HepG2 (cell line): Measurements from ENCODE around the gene STYXL1.

ENCODE experiments used
- ELF4 ChIP-seq: sonication (generic); formaldehyde crosslinking; IDR thresholded peaks from 2 replicates; pipeline ENCODE4 v1.5.0; 2020; ENCODE audit warnings: missing genetic modification reagents, mild to moderate bottlenecking, moderate library complexity, borderline replicate concordance
- FIP1L1 ChIP-seq: fragments of 200-400 bp; formaldehyde crosslinking; IDR thresholded peaks from 2 replicates; pipeline ENCODE4 v1.6.1; 2018; ENCODE audit warnings: low read depth, mild to moderate bottlenecking, low read length, moderate library complexity, borderline replicate concordance; ENCODE audit not compliant: insufficient read depth
- SOX13 ChIP-seq, 3 experiments: fragments of 450-650 bp in 1 of 3; sonication (generic) in 1 of 3; formaldehyde crosslinking in 1 of 3; IDR thresholded peaks in 2 of 3; conservative IDR thresholded peaks in 1 of 3; 2 replicates each; pipeline versions ENCODE4 v1.5.0 to v1.6.1; 2016 to 2020; ENCODE audit warnings: antibody characterized with exemption in 1 of 3, mild to moderate bottlenecking in 1 of 3, missing compliant biosample characterization in 1 of 3, missing genetic modification reagents in 1 of 3, moderate library complexity in 1 of 3
- ZZZ3 ChIP-seq: sonication (generic); formaldehyde crosslinking; IDR thresholded peaks from 2 replicates; pipeline ENCODE4 v1.4.0; 2020; ENCODE audit warnings: missing genetic modification reagents, mild to moderate bottlenecking, borderline replicate concordance
- TF ChIP-seq, protein P1 (sequence below): sonication (generic); formaldehyde crosslinking; IDR thresholded peaks from 2 replicates; pipeline ENCODE4 v1.4.0; 2020; ENCODE audit warnings: missing genetic modification reagents, low read depth, mild to moderate bottlenecking, borderline replicate concordance
- TF ChIP-seq, protein P2 (sequence below), 2 experiments: sonication (generic) in 1 of 2; formaldehyde crosslinking in 1 of 2; IDR thresholded peaks; 2 replicates each; pipeline versions ENCODE4 v1.4.0 to v1.6.1; 2018 to 2020; ENCODE audit warnings: missing genetic modification reagents in 2 of 2, borderline replicate concordance in 1 of 2, low read depth in 1 of 2, mild to moderate bottlenecking in 1 of 2, missing biosample characterization in 1 of 2

DNA sequence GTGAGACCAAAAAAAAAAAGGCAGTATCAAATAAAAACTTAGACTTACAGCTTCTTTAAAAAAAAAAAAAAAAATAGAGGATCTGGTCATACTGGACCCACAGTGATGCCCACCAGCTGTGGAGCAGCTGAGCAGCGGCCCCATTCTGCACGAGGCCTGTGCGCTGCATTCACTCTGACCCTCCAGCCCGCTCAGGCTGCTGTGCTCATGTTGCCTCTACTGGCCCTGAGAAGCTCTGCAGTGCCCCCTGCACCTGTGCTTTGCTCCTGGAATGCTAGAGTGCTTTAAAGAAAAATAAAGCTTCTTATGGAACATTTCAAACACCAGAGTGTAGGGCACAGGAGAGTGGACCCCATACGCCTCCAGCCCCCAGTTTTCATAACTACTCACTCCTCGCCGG is 86.6 kb downstream of the STYXL1 start:
- TF ChIP-seq FIP1L1 (no peak), ZZZ3 (CRISPR knock-in tag) (no peak), SOX13 (IDR thresholded peaks at IDR 0.05) (no peak), SOX13 (CRISPR knock-in tag; conservative IDR thresholded peaks at IDR 0.05 in 1 of 2, IDR thresholded peaks at IDR 0.05 in 1 of 2) (no peak), ELF4 (CRISPR knock-in tag) (no peak)
- TF ChIP-seq, protein P1, sequence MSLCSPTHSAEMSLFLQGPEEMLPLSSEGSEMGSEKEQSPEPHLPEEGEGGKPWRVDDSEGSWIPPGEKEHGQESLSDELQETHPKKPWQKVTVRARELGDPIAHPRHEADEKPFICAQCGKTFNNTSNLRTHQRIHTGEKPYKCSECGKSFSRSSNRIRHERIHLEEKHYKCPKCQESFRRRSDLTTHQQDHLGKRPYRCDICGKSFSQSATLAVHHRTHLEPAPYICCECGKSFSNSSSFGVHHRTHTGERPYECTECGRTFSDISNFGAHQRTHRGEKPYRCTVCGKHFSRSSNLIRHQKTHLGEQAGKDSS, result no peak
- TF ChIP-seq, protein P2, sequence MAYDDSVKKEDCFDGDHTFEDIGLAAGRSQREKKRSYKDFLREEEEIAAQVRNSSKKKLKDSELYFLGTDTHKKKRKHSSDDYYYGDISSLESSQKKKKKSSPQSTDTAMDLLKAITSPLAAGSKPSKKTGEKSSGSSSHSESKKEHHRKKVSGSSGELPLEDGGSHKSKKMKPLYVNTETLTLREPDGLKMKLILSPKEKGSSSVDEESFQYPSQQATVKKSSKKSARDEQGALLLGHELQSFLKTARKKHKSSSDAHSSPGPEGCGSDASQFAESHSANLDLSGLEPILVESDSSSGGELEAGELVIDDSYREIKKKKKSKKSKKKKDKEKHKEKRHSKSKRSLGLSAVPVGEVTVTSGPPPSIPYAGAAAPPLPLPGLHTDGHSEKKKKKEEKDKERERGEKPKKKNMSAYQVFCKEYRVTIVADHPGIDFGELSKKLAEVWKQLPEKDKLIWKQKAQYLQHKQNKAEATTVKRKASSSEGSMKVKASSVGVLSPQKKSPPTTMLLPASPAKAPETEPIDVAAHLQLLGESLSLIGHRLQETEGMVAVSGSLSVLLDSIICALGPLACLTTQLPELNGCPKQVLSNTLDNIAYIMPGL (CRISPR knock-in tag; IDR thresholded peaks at IDR 0.05; ENCODE audit: borderline replicate concordance in 1 of 2, low read depth in 1 of 2), result no peak
